Neuronal stem cell (in vitro differentiated cells): ENCODE data around the gene C5orf46.
"Not testable (repeated sequence)": the region's sequence is repeated elsewhere in the genome, so short reads cannot be mapped to it uniquely, and the experiment has no call there.

Experiments
- DNase-seq: peaks from one replicate; pipeline ENCODE4 v3.0.0-alpha.2; 2013; ENCODE audit warnings: low spot score
- H2AFZ ChIP-seq: one replicate; pipeline ENCODE4 v1.6.1; 2013; ENCODE audit warnings: mild to moderate bottlenecking, low read length, inconsistent platforms
- H2AK5ac ChIP-seq: 2 replicates; pipeline ENCODE4 v1.6.1; 2013; ENCODE audit warnings: low read depth, mild to moderate bottlenecking, inconsistent platforms, low read length, moderate library complexity, mixed read lengths
- H2BK120ac ChIP-seq: 2 replicates; pipeline ENCODE4 v1.6.1; 2013; ENCODE audit warnings: low read depth, mild to moderate bottlenecking, inconsistent platforms, low read length, moderate library complexity, mixed read lengths
- H2BK12ac ChIP-seq: one replicate; pipeline ENCODE4 v1.6.1; 2013; ENCODE audit warnings: low read length, inconsistent platforms
- H2BK15ac ChIP-seq: 2 replicates; pipeline ENCODE4 v1.6.1; 2013; ENCODE audit warnings: mild to moderate bottlenecking, low read length, inconsistent platforms, mixed read lengths
- H2BK5ac ChIP-seq: one replicate; pipeline ENCODE4 v1.6.1; 2013; ENCODE audit warnings: inconsistent platforms, mild to moderate bottlenecking, low read length, moderate library complexity
- H3K14ac ChIP-seq: one replicate; pipeline ENCODE4 v1.6.1; 2013; ENCODE audit warnings: low read length, inconsistent platforms
- H3K18ac ChIP-seq: 2 replicates; pipeline ENCODE4 v1.6.1; 2013; ENCODE audit warnings: low read length, inconsistent platforms
- H3K23ac ChIP-seq: 2 replicates; pipeline ENCODE4 v1.6.1; 2013; ENCODE audit warnings: low read depth, mild to moderate bottlenecking, mixed read lengths, low read length, inconsistent platforms; ENCODE audit not compliant: poor library complexity
- H3K27ac ChIP-seq: replicated peaks from 3 replicates; pipeline ENCODE4 v1.5.1; 2013; ENCODE audit warnings: low read length, inconsistent platforms
- H3K27me3 ChIP-seq, 3 experiments: 2 replicates each; pipeline ENCODE4 v1.6.1; 2013; ENCODE audit warnings: low read length in 3 of 3, mild to moderate bottlenecking in 2 of 3, inconsistent platforms in 1 of 3, low read depth in 1 of 3, mixed read lengths in 1 of 3, moderate library complexity in 1 of 3; ENCODE audit not compliant: control insufficient read depth in 3 of 3, insufficient read depth in 3 of 3
- H3K36me3 ChIP-seq, 2 donors: replicated peaks in 1 of 2; 2 replicates each; pipeline ENCODE4 v1.6.1; 2013; ENCODE audit warnings: low read length in 2 of 2; ENCODE audit not compliant: control insufficient read depth in 2 of 2, insufficient read depth in 2 of 2
- H3K4ac ChIP-seq: 2 replicates; pipeline ENCODE4 v1.6.1; 2013; ENCODE audit warnings: inconsistent platforms, mild to moderate bottlenecking, low read length, moderate library complexity
- H3K4me1 ChIP-seq, 2 donors: 1 replicate in 1 of 2; 2 replicates in 1 of 2; pipeline ENCODE4 v1.6.1; 2013; ENCODE audit warnings: low read length in 2 of 2, low read depth in 1 of 2; ENCODE audit not compliant: control insufficient read depth in 2 of 2, insufficient read depth in 1 of 2
- H3K4me2 ChIP-seq: one replicate; pipeline ENCODE4 v1.6.1; 2013; ENCODE audit warnings: mild to moderate bottlenecking, low read length, inconsistent platforms; ENCODE audit not compliant: insufficient read depth, poor library complexity, severe bottlenecking
- H3K4me3 ChIP-seq, 2 donors: 2 replicates each; pipeline ENCODE4 v1.5.1; 2013; ENCODE audit warnings: low read length in 2 of 2, mild to moderate bottlenecking in 2 of 2, inconsistent platforms in 1 of 2, moderate library complexity in 1 of 2
- H3K79me1 ChIP-seq: one replicate; pipeline ENCODE4 v1.6.1; 2013; ENCODE audit warnings: low read depth, mild to moderate bottlenecking, inconsistent platforms, low read length, moderate library complexity
- H3K9ac ChIP-seq: one replicate; pipeline ENCODE4 v1.6.1; 2013; ENCODE audit warnings: mild to moderate bottlenecking, low read depth, low read length, inconsistent platforms; ENCODE audit not compliant: poor library complexity
- H3K9me3 ChIP-seq, 2 donors: replicated peaks in 1 of 2; 2 replicates each; pipeline versions ENCODE3 to v1.6.1; 2013; ENCODE audit warnings: low read length in 2 of 2, mild to moderate bottlenecking in 2 of 2, inconsistent platforms in 1 of 2, low read depth in 1 of 2, mixed read lengths in 1 of 2, moderate library complexity in 1 of 2; ENCODE audit not compliant: control insufficient read depth in 2 of 2, insufficient read depth in 1 of 2
- H4K8ac ChIP-seq: one replicate; pipeline ENCODE4 v1.6.1; 2013; ENCODE audit warnings: low read depth, mild to moderate bottlenecking, inconsistent platforms, low read length, moderate library complexity
- H4K91ac ChIP-seq: one replicate; pipeline ENCODE4 v1.6.1; 2013; ENCODE audit warnings: low read length, low read depth, mild to moderate bottlenecking, inconsistent platforms; ENCODE audit not compliant: poor library complexity
- WGBS, 2 donors: extraction: QIAGEN DNeasy Blood & Tissue Kit; methylation state at CpG; one replicate each; pipeline ENCODE4 v1.1.7; 2013; ENCODE audit warnings: missing lambda C conversion rate in 2 of 2, mixed read lengths in 1 of 2; ENCODE audit not compliant: insufficient read length in 2 of 2, insufficient replicate concordance in 1 of 2; ENCODE audit errors: extremely low coverage in 2 of 2; 5-methylcytosine and 5-hydroxymethylcytosine counted together

Gene C5orf46

DNA sequence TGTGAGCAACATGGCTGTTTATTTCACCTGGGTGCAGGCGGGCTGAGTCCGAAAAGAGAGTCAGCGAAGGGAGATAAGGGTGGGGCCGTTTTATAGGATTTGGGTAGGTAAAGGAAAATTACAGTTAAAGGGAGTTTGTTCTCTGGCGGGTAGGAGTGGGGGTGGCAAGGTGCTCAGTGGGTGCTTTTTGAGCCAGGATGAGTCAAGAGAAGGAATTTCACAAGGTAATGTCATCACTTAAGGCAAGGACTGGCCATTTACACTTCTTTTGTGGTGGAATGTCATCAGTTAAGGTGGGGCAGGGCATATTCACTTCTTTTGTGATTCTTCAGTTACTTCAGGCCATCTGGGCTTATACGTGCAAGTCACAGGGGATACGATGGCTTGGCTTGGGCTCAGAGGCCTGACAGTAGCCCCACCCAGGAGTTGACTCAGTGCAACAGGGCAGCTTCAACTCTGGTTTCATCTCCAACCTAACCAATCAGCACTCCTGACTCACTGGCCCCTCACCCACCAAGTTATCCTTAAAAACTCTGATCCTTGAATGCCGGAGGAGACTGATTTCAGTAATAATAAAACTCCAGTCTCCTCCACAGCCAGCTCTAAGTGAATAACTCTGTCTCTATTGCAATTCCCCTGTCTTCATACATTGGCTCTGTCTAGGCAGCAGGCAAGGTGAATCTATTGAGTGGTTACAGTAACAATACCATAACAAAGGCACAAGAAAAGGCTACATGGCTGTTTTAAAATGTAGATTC is 32.0 kb downstream of the C5orf46 start:
- H3K4me1 ChIP-seq, H3K36me3 ChIP-seq, H2AFZ ChIP-seq, H2BK15ac ChIP-seq, H2BK12ac ChIP-seq, H3K9ac ChIP-seq, H2AK5ac ChIP-seq, H2BK5ac ChIP-seq, H2BK120ac ChIP-seq, H3K27ac ChIP-seq, DNase-seq, H4K8ac ChIP-seq, H3K4me3 ChIP-seq, H3K18ac ChIP-seq, H3K9me3 ChIP-seq, H3K14ac ChIP-seq, H3K79me1 ChIP-seq, H3K4ac ChIP-seq, H4K91ac ChIP-seq, H3K23ac ChIP-seq: not testable (repeated sequence)
- H3K27me3 ChIP-seq: peaks cover 0 to 12% (median 10%) of the 10 kb centered on the region in 3 experiments
- 90% methylated on average over 2 of the region's 8 CpGs; no CpG with 5 or more reads in 1 of the 2 donors for whole genome bisulfite sequencing, 2 donors
- peak overlapping the region; percentile 23 for H3K4me2 ChIP-seq

DNA sequence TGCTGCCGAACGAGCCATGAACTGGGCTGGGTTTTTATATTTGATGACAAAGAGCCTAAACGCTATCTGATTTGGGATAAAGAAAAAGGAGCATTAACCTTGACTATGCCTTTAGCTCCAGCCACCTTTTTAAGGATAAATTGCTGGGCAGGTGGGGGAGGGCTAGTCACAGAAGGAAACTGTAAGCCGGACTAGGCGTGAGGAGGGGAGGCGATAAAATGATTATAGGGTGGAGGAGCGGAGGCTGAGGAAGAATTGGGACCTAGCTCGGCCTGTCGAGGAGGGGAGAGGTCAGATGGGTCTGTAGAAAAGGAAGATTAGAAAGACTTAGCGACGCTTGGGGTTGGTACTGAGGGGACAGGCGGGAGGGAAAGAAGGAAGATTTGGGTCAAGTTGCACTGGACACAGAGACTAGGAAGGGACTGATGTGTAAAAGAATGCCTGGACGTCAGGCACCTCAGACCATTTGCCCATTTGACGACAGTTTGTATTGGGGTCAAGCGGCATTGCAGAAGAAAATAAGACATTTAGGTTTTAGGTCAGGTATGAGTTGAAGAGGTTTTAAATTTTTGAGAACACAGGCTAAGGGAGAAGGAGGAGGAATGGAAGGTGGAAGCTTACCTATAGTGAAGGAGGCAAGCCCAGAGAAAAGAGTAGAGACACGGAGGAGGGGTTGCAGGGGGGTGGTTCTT is 33.4 kb downstream of the C5orf46 start:
- H3K14ac ChIP-seq, H3K4me3 ChIP-seq, H3K18ac ChIP-seq, H3K79me1 ChIP-seq, H3K4ac ChIP-seq, H2AFZ ChIP-seq, H2AK5ac ChIP-seq, H2BK120ac ChIP-seq, H2BK5ac ChIP-seq, H4K91ac ChIP-seq, H3K9me3 ChIP-seq, H3K23ac ChIP-seq, H2BK15ac ChIP-seq, H3K36me3 ChIP-seq, H2BK12ac ChIP-seq, H3K27ac ChIP-seq, H4K8ac ChIP-seq, H3K4me2 ChIP-seq, DNase-seq, H3K9ac ChIP-seq: not testable (repeated sequence)
- no CpG with 5 or more reads among the region's 16 CpGs for WGBS, 2 donors
- peaks cover 9 to 11% of the 10 kb centered on the region in 2 donors for H3K4me1 ChIP-seq
- peaks cover 0 to 10% (median 5%) of the 10 kb centered on the region in 3 experiments for H3K27me3 ChIP-seq

DNA sequence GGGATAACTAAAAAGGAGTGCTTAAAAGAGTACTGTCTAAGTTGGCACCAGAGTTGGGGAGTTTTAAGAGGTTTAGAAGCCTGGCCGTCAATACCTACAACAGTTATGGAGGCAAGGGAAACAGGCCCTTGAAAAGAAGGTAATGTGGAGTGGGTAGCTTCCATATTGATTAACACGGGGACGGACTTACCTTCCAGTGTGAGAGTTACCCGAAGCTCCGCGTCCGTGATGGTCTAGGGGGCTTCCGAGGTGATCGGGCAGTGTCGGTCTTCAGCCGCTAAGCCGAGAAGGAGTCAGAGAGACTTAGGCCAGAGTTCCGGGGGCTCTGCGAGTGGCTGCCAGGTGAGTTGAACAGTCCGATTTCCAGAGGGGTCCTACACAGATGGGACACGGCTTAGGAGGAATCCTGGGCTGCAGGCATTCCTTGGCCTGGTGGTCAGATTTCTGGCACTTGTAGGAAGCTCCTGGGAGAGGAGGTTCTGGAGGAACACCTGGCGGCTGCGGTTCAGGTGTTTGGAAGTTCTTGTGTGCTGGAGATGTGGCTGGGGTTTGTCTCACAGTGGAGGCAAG is 34.3 kb downstream of the C5orf46 start:
- no CpG with 5 or more reads among the region's 18 CpGs for WGBS, 2 donors
- not testable (repeated sequence) for H3K4me3 ChIP-seq

DNA sequence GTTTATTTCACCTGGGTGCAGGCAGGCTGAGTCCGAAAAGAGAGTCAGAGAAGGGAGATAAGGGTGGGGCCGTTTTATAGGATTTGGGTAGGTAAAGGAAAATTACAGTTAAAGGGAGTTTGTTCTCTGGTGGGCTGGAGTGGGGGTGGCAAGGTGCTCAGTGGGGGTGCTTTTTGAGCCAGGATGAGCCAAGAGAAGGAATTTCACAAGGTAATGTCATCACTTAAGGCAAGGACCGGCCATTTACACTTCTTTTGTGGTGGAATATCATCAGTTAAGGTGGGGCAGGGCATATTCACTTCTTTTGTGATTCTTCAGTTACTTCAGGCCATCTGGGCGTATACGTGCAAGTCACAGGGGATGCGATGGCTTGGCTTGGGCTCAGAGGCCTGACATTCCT is 36.4 kb downstream of the C5orf46 start:
- not testable (repeated sequence) for H2BK5ac ChIP-seq
- no CpG with 5 or more reads among the region's 6 CpGs for WGBS, 2 donors
- peaks cover 0 to 10% (median 0%) of the 10 kb centered on the region in 3 experiments for H3K27me3 ChIP-seq

More for the DNA sequence above, 34.3 kb downstream of the C5orf46 start:
- H2BK15ac ChIP-seq, H3K9me3 ChIP-seq, H2AFZ ChIP-seq, H2BK12ac ChIP-seq, H3K9ac ChIP-seq, H3K4me2 ChIP-seq, H4K91ac ChIP-seq, H3K79me1 ChIP-seq, H2AK5ac ChIP-seq, H3K4ac ChIP-seq, H2BK5ac ChIP-seq, H2BK120ac ChIP-seq, H3K23ac ChIP-seq, H3K14ac ChIP-seq, H4K8ac ChIP-seq, H3K18ac ChIP-seq, H3K27ac ChIP-seq, DNase-seq, H3K36me3 ChIP-seq: not testable (repeated sequence)
- Histone ChIP-seq H3K27me3 (peaks cover 0 to 10% (median 4%) of the 10 kb centered on the region in 3 experiments), H3K4me1 (peaks cover 9 to 11% of the 10 kb centered on the region in 2 donors)

More for the DNA sequence above, 36.4 kb downstream of the C5orf46 start:
- H4K91ac ChIP-seq, H3K79me1 ChIP-seq, H3K23ac ChIP-seq, H3K4me1 ChIP-seq, H2BK15ac ChIP-seq, H3K14ac ChIP-seq, H3K4me2 ChIP-seq, H3K27ac ChIP-seq, H4K8ac ChIP-seq, H3K36me3 ChIP-seq, H2BK12ac ChIP-seq, H3K4ac ChIP-seq, H3K18ac ChIP-seq, H2AK5ac ChIP-seq, H2AFZ ChIP-seq, H3K9me3 ChIP-seq, DNase-seq, H3K4me3 ChIP-seq, H3K9ac ChIP-seq, H2BK120ac ChIP-seq: not testable (repeated sequence)
